ENCODE results near the gene HOXD4.

The HOXD4 gene

DNA sequence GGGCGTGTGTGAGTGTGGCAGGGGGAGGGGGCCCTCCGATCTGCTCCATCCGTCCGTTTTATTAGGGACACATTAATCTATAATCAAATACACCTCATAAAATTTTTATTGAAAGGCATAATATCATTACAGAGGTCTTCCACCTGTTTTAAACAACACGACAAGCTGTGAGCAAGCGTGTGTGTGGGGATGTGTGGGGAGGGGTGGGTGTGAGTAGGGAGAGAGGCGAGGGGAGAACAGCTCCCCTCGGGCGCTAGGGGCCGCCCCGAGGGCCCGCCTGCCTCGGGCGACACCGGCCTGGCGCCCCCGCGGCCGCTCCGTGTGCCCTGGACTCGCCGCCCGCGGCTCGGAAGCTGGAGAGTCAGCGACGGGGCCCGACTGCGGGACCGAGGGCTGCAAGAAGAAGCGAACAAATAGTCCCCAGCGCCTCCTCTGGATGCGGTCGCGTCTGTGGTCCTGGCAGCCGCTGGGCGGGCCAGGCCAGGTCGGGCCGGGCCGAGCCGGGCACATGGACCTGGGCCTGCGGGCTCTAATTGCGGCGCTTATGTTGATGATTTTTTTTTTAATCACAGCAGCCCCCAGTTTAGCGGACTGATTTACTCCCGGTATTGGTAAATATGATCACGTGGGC, 29.2 kb upstream of the HOXD4 start:
- Histone ChIP-seq H3K4me3 (ENCODE audit: low read length in 2 of 2) (peak overlapping the region; percentile 63 to 67), H3K36me3 (ENCODE audit: control insufficient read depth in 2 of 2, insufficient read depth in 2 of 2, low read length in 2 of 2) (no peaks in the 10 kb centered on the region), H3K27me3 (ENCODE audit: control insufficient read depth in 2 of 2, insufficient read depth in 2 of 2, low read length in 2 of 2) (peaks cover 63 to 64% of the 10 kb centered on the region in 2 donors), H3K27ac (ENCODE audit: low read depth in 2 of 2, low read length in 2 of 2) (peak overlapping the region; percentile 21 to 58), H3K9ac (ENCODE audit: low read depth in 1 of 2, low read length in 2 of 2) (peak overlapping the region in 1 of 2 donors; percentile 53), H3K9me3 (ENCODE audit: control insufficient read depth in 2 of 2, low read length in 2 of 2) (no peaks in the 10 kb centered on the region), H3K4me1 (ENCODE audit: control insufficient read depth in 2 of 2, insufficient read depth in 2 of 2, low read length in 2 of 2) (no peaks in the 10 kb centered on the region)

DNA sequence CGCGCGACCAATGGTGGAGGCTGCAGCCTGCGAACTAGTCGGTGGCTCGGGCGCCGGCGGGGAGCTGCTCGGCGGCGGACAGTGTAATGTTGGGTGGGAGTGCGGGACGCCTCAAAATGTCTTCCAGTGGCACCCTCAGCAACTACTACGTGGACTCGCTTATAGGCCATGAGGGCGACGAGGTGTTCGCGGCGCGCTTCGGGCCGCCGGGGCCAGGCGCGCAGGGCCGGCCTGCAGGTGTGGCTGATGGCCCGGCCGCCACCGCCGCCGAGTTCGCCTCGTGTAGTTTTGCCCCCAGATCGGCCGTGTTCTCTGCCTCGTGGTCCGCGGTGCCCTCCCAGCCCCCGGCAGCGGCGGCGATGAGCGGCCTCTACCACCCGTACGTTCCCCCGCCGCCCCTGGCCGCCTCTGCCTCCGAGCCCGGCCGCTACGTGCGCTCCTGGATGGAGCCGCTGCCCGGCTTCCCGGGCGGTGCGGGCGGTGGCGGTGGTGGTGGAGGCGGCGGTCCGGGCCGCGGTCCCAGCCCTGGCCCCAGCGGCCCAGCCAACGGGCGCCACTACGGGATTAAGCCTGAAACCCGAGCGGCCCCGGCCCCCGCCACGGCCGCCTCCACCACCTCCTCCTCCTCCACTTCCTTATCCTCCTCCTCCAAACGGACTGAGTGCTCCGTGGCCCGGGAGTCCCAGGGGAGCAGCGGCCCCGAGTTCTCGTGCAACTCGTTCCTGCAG, 28.5 kb upstream of the HOXD4 start, which contains the start of gene HOXD9:
Gene HOXD9, plus strand, starts transcription at position 37 of the 728 bp plus-strand sequence. Its CDS starts 50 bp downstream, at position 87.
- Histone ChIP-seq H3K36me3 (ENCODE audit: control insufficient read depth in 2 of 2, insufficient read depth in 2 of 2, low read length in 2 of 2) (no peaks in the 10 kb centered on the region), H3K9me3 (ENCODE audit: control insufficient read depth in 2 of 2, low read length in 2 of 2) (no peaks in the 10 kb centered on the region), H3K27me3 (ENCODE audit: control insufficient read depth in 2 of 2, insufficient read depth in 2 of 2, low read length in 2 of 2) (peaks cover 56 to 64% of the 10 kb centered on the region in 2 donors), H3K27ac (ENCODE audit: low read depth in 2 of 2, low read length in 2 of 2) (peak within 1 kb of the TSS; percentile 21 to 58), H3K4me3 (ENCODE audit: low read length in 2 of 2) (peak within 1 kb of the TSS; percentile 63 to 67), H3K4me1 (ENCODE audit: control insufficient read depth in 2 of 2, insufficient read depth in 2 of 2, low read length in 2 of 2) (no peaks in the 10 kb centered on the region), H3K9ac (ENCODE audit: low read depth in 1 of 2, low read length in 2 of 2) (peak within 1 kb of the TSS in 1 of 2 donors; percentile 53)

DNA sequence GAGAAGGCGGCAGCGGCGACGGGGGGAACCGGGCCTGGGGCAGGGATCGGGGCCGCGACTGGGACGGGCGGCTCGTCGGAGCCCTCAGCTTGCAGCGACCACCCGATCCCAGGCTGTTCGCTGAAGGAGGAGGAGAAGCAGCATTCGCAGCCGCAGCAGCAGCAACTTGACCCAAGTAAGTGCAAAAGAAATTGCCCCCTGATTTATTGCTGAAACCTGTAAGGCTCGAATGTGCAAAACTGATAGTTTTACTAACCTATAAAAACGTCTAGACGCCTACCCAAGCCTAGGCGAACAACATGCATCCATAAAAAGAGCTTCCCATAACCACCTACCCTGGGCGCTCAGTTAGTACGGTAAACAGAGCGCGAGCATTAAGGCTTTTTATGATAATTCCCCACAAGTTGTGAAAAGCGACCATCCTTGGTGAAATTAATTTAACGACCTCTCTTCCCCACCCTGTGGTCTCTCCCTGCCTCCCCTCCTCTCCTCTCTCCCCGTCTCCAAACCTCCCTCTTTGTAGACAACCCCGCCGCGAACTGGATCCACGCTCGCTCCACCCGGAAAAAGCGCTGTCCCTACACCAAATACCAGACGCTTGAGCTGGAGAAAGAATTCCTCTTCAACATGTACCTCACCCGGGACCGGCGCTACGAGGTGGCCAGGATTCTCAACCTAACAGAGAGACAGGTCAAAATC, 27.8 kb upstream of the HOXD4 start:
- Histone ChIP-seq H3K27me3 (ENCODE audit: control insufficient read depth in 2 of 2, insufficient read depth in 2 of 2, low read length in 2 of 2) (peaks cover 49 to 58% of the 10 kb centered on the region in 2 donors), H3K4me1 (ENCODE audit: control insufficient read depth in 2 of 2, insufficient read depth in 2 of 2, low read length in 2 of 2) (peaks cover 3% of the 10 kb centered on the region in 2 donors), H3K9ac (ENCODE audit: low read depth in 1 of 2, low read length in 2 of 2) (peak overlapping the region in 1 of 2 donors; percentile 53), H3K27ac (ENCODE audit: low read depth in 2 of 2, low read length in 2 of 2) (peak overlapping the region in 1 of 2 donors; percentile 58), H3K4me3 (ENCODE audit: low read length in 2 of 2) (peak overlapping the region; percentile 63 to 67), H3K36me3 (ENCODE audit: control insufficient read depth in 2 of 2, insufficient read depth in 2 of 2, low read length in 2 of 2) (no peaks in the 10 kb centered on the region), H3K9me3 (ENCODE audit: control insufficient read depth in 2 of 2, low read length in 2 of 2) (no peaks in the 10 kb centered on the region)

DNA sequence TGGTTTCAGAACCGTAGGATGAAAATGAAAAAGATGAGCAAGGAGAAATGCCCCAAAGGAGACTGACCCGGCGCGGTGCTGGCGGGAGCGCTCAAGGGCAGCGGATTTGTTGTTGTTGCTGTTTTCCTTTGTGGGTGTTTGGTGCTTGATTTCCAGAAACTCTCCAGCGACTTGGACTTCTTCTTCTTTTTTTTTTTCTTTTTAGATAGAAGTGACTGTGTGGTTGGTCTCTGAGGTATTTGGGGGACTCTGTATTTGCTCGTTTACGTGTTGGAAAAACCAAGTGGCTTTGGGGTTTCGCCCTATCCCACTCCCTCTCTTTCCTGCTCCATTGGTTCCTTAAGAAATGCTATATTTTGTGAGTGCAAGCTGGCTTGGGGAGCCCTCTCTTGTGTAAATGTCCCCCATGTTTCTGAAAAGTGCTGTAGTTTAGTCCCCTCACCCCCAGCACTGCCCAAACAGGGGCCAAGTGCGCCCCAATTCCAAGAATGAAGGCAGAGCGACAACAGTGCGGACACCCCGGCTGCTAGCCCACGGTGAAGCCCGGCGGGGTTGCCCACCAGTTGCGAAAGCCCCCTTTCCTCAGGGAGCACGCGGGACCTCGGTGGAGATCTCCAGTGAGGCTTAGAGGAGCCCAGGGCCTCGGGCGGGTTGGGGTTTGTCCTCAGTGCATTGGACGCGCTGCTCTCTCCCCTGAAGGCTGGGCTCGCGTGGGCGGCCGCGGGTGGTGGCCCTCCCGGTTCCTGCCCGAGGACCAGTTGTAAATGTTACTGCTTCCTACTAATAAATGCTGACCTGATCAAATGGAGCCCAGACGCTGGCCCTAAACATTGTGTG, 27.0 kb upstream of the HOXD4 start:
- Histone ChIP-seq H3K36me3 (ENCODE audit: control insufficient read depth in 2 of 2, insufficient read depth in 2 of 2, low read length in 2 of 2) (no peaks in the 10 kb centered on the region), H3K27ac (ENCODE audit: low read depth in 2 of 2, low read length in 2 of 2) (no peak overlapping the region), H3K9ac (ENCODE audit: low read depth in 1 of 2, low read length in 2 of 2) (no peak overlapping the region), H3K27me3 (ENCODE audit: control insufficient read depth in 2 of 2, insufficient read depth in 2 of 2, low read length in 2 of 2) (peaks cover 45 to 54% of the 10 kb centered on the region in 2 donors), H3K4me3 (ENCODE audit: low read length in 2 of 2) (peak overlapping the region in 1 of 2 donors; percentile 67), H3K9me3 (ENCODE audit: control insufficient read depth in 2 of 2, low read length in 2 of 2) (no peaks in the 10 kb centered on the region), H3K4me1 (ENCODE audit: control insufficient read depth in 2 of 2, insufficient read depth in 2 of 2, low read length in 2 of 2) (peaks cover 5 to 7% of the 10 kb centered on the region in 2 donors)

DNA sequence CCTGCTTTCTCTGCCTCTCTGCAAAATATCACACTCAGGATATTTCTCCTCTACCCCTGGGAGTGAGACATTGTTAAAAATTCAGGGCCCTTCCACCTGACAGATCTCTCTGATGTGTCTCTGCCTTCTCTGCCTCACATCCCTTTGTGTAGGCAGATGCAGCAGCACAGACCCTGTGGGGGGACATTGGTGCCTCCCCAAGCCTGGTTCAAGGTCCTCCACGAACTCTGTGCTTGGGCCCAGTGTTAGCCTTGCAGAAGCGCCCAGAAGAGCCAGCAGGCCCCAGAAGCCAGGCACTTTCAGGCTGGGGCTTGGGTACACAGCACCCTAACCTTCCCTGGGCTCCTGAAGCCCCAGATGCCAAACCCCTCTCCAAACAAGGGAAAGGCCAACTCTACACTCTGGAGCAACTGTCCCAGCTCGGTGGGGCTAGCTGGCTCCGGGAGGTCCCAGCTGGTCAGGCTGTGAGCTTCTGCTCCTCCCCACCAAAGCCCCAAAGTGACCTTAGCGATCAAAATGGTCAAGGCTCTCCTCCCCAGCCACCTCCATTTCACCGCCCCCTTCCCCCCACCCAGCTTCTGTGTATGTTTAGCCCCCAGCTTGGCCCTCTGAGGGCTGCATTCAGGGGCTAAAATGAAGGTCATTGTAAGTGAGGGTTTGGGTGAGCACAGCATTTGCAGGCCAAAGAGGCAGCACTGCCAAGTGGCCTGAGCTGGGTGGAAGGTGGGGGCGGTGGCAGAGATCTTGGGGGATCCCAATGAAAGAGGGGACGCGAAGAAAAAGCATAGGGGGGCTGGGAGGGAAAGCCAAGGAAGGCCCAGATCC, 26.2 kb upstream of the HOXD4 start:
- H3K9ac ChIP-seq (ENCODE audit: low read depth in 1 of 2, low read length in 2 of 2): no peak overlapping the region
- peaks cover 5 to 7% of the 10 kb centered on the region in 2 donors for H3K4me1 ChIP-seq (ENCODE audit: control insufficient read depth in 2 of 2, insufficient read depth in 2 of 2, low read length in 2 of 2)
- no peaks in the 10 kb centered on the region for H3K36me3 ChIP-seq (ENCODE audit: control insufficient read depth in 2 of 2, insufficient read depth in 2 of 2, low read length in 2 of 2)
- peaks cover 38 to 45% of the 10 kb centered on the region in 2 donors for H3K27me3 ChIP-seq (ENCODE audit: control insufficient read depth in 2 of 2, insufficient read depth in 2 of 2, low read length in 2 of 2)
- H3K9me3 ChIP-seq (ENCODE audit: control insufficient read depth in 2 of 2, low read length in 2 of 2): no peaks in the 10 kb centered on the region
- H3K4me3 ChIP-seq (ENCODE audit: low read length in 2 of 2): no peak overlapping the region
- no peak overlapping the region for H3K27ac ChIP-seq (ENCODE audit: low read depth in 2 of 2, low read length in 2 of 2)

DNA sequence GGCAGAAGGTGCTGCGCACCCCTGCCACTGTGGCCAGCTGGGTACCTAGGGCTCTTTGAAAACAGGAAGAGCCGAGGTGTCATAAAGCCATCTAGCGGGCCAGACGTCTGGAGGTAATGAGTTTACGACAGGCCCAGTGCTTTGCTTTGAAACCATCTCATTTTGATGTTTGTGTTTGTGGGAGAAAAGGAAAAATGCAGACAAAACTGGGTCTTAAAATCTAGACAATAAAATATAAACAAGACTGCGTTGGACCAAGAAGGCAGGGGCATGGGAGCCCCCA, 25.6 kb upstream of the HOXD4 start:
- no peaks in the 10 kb centered on the region for H3K36me3 ChIP-seq (ENCODE audit: control insufficient read depth in 2 of 2, insufficient read depth in 2 of 2, low read length in 2 of 2)
- peaks cover 34 to 40% of the 10 kb centered on the region in 2 donors for H3K27me3 ChIP-seq (ENCODE audit: control insufficient read depth in 2 of 2, insufficient read depth in 2 of 2, low read length in 2 of 2)
- no peak overlapping the region for H3K27ac ChIP-seq (ENCODE audit: low read depth in 2 of 2, low read length in 2 of 2)
- no peak overlapping the region for H3K9ac ChIP-seq (ENCODE audit: low read depth in 1 of 2, low read length in 2 of 2)
- peaks cover 5 to 7% of the 10 kb centered on the region in 2 donors for H3K4me1 ChIP-seq (ENCODE audit: control insufficient read depth in 2 of 2, insufficient read depth in 2 of 2, low read length in 2 of 2)
- H3K9me3 ChIP-seq (ENCODE audit: control insufficient read depth in 2 of 2, low read length in 2 of 2): no peaks in the 10 kb centered on the region
- H3K4me3 ChIP-seq (ENCODE audit: low read length in 2 of 2): no peak overlapping the region

DNA sequence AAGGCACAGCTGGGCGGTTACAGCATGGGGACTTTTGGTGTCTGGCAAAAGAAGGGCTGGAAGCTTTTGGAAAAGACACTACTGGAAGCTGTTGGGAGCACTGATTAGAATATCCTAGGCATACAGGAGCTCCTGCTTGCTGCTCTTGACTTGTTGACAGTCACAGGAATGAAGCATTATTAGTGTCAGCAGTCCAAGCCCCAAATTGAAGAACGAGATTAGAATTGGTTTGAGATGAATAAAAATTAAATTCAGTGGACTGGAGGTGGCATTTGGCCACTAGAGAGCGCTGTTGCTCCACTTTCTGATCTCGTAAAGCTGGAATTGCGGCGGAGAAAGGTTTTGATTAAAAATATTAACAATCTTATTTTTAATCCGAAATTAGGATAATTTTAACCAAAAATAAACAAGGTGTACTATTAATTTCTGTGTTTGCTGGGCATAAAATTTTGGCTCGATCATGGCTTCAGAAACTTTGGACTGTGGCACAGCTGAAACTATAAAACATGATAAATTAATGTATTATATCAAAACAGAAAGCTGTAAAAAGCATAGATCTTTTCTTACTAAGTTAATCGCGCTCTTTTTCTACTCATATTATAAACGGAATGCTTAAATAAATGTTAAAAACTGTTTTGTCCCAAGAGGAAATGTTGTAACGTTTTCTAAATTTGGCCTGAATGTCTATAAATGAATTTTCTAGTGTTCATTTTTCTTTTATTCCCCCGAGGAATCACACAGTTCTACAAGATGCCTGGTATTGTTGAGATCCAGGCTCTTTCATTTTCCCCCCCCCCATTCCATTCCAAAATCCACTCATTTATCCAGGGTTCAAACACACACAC, 24.2 kb upstream of the HOXD4 start:
- H3K9me3 ChIP-seq (ENCODE audit: control insufficient read depth in 2 of 2, low read length in 2 of 2): no peaks in the 10 kb centered on the region
- H3K36me3 ChIP-seq (ENCODE audit: control insufficient read depth in 2 of 2, insufficient read depth in 2 of 2, low read length in 2 of 2): no peaks in the 10 kb centered on the region
- no peak overlapping the region for H3K9ac ChIP-seq (ENCODE audit: low read depth in 1 of 2, low read length in 2 of 2)
- H3K27ac ChIP-seq (ENCODE audit: low read depth in 2 of 2, low read length in 2 of 2): no peak overlapping the region
- H3K4me3 ChIP-seq (ENCODE audit: low read length in 2 of 2): no peak overlapping the region
- H3K27me3 ChIP-seq (ENCODE audit: control insufficient read depth in 2 of 2, insufficient read depth in 2 of 2, low read length in 2 of 2): peaks cover 27 to 34% of the 10 kb centered on the region in 2 donors
- H3K4me1 ChIP-seq (ENCODE audit: control insufficient read depth in 2 of 2, insufficient read depth in 2 of 2, low read length in 2 of 2): peaks cover 5 to 7% of the 10 kb centered on the region in 2 donors

DNA sequence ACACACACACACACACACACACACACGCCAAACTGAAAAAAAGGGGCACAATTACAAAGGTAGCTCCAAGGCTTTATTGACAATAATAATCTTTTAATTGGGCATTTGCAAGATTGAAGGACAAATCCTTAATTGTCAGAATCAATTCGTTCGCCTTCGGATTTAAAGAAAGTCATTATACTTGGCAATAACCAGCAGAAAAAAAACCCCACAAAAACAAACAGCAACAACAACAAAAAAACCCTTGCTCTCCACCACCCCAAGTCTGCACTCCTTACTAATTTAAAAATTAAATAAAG, 23.6 kb upstream of the HOXD4 start:
- H3K4me3 ChIP-seq (ENCODE audit: low read length in 2 of 2): no peak overlapping the region
- no peaks in the 10 kb centered on the region for H3K9me3 ChIP-seq (ENCODE audit: control insufficient read depth in 2 of 2, low read length in 2 of 2)
- no peaks in the 10 kb centered on the region for H3K36me3 ChIP-seq (ENCODE audit: control insufficient read depth in 2 of 2, insufficient read depth in 2 of 2, low read length in 2 of 2)
- H3K27ac ChIP-seq (ENCODE audit: low read depth in 2 of 2, low read length in 2 of 2): no peak overlapping the region
- no peak overlapping the region for H3K9ac ChIP-seq (ENCODE audit: low read depth in 1 of 2, low read length in 2 of 2)
- H3K27me3 ChIP-seq (ENCODE audit: control insufficient read depth in 2 of 2, insufficient read depth in 2 of 2, low read length in 2 of 2): peaks cover 27 to 35% of the 10 kb centered on the region in 2 donors
- peaks cover 5 to 7% of the 10 kb centered on the region in 2 donors for H3K4me1 ChIP-seq (ENCODE audit: control insufficient read depth in 2 of 2, insufficient read depth in 2 of 2, low read length in 2 of 2)

Data from mucosa of rectum (tissue), 2 donors.